Subcutaneous adipose tissue (tissue), 4 donors: ENCODE measurements around the gene TASOR2. TPM values are rescaled to one million over a fixed set of nuclear protein-coding genes. Genes with fewer than 3 reads are reported as not detected.

ENCODE experiments used
- total RNA-seq, 4 donors: library from RNA; depleted of rRNA; stranded (reverse); fragments of >200 nt; gene quantifications; one replicate each; pipeline ENCODE4 v1.1.0, GENCODE V29; 2016
- TF ChIP-seq, protein P1 (sequence below): fragments of 450-650 bp; IDR thresholded peaks from one replicate; pipeline ENCODE4 v1.5.1; 2016; ENCODE audit warnings: low read depth, mild to moderate bottlenecking, control low read depth, antibody characterized with exemption, moderate library complexity

Gene TASOR2
- total RNA-seq, 4 donors from 2014 or later, result 39.4 to 101 (median 58.8) TPM

DNA sequence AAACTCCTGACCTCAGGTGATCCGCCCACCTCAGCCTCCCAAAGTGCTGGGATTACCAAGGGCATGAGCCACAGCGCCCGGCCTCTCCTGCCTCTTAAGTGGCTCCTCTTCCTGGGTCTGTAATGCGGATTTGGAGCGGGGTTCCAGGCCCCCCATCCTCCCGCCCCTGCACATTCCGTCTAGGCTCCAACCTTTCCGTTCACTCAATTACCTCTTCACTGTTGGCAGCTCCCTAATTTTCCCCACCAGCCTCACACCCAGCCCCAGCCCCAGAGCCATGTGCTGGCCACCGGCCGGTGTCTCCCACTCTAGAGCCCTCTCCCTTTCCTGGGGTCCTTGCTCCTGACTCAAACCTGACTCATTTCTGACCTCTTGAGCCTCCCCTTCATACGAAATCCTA lies 34.9 kb upstream of the TASOR2 start:
- TF ChIP-seq, protein P1, sequence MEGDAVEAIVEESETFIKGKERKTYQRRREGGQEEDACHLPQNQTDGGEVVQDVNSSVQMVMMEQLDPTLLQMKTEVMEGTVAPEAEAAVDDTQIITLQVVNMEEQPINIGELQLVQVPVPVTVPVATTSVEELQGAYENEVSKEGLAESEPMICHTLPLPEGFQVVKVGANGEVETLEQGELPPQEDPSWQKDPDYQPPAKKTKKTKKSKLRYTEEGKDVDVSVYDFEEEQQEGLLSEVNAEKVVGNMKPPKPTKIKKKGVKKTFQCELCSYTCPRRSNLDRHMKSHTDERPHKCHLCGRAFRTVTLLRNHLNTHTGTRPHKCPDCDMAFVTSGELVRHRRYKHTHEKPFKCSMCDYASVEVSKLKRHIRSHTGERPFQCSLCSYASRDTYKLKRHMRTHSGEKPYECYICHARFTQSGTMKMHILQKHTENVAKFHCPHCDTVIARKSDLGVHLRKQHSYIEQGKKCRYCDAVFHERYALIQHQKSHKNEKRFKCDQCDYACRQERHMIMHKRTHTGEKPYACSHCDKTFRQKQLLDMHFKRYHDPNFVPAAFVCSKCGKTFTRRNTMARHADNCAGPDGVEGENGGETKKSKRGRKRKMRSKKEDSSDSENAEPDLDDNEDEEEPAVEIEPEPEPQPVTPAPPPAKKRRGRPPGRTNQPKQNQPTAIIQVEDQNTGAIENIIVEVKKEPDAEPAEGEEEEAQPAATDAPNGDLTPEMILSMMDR, result no peak

DNA sequence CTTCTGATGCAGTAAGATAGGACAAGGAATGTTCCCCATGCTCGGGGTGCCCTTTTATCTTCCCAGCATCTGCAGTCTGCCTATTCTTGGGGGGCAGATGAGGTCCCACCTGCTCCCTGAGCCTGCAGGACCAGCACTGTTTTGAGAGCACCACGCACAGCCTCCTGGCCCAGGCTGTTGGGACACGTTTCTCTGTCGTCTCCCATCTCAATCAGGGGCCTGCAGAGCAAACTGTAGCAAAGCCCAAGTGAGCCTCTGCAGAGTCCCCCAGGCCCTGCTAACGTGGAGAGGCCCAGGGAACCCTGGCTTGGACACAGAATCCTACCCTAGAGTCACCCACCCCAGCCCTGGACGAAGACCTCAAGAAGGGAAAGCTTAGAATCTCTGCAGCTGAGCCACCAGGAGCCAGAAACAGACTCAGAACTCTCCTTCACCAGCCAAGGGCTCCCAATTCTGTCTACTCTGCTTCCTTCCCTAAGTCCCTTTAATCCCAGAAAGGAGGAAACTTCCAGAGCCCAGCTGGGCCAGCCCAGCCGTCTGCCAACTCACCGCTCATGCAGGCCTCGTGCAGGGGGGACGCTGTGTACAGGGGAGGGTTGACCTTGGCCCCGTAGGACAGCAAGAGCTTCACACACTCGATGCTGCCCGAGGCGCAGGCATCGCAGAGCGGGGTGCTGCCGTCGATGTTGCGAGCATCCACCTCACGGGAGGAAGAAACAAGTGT lies 33.8 kb upstream of the TASOR2 start:
- TF ChIP-seq, protein P1, result no peak

DNA sequence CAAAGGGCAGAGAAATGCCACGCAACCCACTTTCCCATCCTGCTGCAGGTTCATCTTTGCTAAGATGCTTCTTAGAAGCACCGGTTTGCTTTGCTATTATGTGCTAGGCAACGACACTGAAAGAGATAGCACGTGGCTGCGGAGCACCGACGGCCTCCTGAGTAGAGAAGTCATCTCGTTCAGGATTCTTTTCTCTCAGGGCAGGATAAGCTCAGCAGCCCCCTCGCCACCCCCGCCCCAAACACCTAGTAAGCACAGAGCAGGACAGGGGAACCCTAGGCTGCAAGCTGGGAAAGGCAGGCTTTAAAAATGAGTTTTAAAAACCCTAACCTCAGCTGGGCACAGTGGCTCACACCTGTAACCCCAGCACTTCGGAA lies 33.3 kb upstream of the TASOR2 start:
- TF ChIP-seq, protein P1, result no peak

DNA sequence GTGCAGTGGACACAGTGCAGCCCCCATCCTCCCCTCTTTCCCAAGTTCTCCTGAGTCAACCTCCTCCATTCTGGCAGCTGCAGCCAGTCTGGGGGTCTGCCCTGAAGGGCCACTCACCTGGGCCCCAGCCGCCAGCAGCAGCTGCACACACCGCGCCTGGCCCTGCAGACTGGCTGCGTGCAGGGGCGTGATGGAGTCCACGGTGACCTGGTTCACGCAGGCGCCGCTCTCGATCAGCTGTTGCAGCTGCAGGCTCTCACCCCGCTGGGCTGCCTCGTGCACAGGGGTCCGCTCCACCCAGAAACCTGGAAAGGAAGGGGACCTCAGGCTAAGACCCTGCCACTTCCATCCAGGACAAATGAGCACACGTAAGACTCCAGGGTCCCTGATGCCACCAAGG lies 31.9 kb upstream of the TASOR2 start:
- TF ChIP-seq, protein P1, result no peak

DNA sequence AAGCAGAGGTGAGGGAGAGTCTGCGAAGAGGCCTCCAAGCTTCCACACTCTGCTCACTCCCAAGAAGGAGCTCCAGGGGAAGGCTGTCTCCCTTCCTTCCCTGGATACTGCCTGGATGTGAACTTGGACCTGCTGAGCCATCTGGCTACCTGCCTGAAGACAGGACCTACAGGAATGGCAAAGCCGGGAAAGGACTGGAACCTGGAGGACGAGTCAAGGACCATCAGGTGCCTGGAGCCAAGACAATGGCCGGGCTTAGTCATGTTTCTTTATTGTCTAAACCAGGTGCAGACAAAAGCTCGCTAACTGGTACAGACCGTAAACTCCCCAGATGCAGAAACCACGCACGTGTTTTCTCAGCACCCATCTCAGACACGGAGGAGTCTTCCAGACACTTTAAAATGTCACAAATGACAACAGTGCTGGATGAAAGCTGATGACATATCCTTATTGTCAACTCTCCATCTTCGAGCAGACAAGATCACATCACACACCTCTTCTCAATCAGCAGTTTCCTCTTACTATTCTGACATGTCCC lies 30.4 kb upstream of the TASOR2 start:
- TF ChIP-seq, protein P1, result no peak

DNA sequence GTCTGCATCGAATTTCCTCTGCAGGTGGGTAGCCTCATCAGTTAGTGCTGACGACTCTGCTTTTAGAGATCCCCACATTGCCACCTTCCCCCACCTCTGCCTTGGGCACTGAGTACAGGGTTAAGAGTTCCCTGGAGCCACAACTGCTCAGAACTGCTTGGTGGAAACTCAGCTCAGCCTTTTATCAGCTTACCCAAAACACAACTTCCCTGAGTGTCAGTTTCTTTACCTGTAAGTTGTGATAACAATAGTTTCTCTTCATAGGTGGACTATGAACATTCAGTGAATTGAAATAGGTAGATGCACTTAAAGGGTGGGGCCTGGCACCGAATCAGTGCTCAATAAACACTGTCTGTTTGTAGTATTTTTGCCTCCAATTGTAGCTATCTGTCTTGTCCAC lies 29.5 kb upstream of the TASOR2 start:
- TF ChIP-seq, protein P1, result no peak

DNA sequence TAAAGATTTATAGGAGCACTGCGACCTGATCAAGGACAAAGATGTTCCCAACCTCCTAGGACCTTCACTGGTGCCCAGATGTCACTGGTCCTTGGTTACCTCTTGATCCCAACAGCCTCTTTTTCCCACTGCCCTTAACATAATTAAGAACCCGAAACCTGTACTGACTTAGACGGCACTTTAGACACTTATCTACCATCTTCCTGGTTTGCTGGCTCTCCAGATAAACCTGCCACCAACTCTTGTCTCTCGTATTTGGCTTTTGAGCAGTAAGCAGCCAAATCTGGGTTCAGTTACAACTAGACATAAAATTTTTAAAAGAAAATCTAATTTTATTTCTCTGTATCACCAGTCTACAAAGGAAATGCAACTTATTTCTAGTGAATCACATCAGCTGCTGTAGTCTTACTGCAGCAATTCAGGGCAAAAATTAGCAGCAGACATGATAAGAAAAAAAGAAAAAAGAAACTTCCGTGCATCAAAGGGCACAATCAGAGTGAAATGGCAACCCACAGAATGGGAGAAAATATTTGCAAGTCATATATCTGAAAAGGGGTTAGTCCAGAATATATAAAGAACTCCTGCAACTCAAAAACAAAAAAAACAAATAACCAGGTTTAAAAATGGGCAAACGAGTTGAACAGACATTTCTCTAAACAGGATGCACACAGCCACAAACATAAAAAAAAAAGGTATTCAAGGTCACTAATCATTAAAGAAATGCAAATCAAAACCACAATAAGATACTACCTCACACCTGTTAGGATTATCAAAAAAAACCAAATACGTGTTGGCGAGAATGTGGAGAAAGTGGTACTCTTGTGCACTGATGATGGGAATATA lies 27.7 kb upstream of the TASOR2 start:
- TF ChIP-seq, protein P1, result no peak
